Measurements from ENCODE around the gene IFITM1. TPM values are rescaled to one million over a fixed set of nuclear protein-coding genes. Genes with fewer than 3 reads are reported as not detected.
A peak's percentile ranks its signal among the peaks of the same experiment; 100 is the strongest.
"Not testable (repeated sequence)": the region's sequence is repeated elsewhere in the genome, so short reads cannot be mapped to it uniquely, and the experiment has no call there.

Gene IFITM1
- total RNA-seq, 1 donor from 2014 or later = 526 TPM

DNA sequence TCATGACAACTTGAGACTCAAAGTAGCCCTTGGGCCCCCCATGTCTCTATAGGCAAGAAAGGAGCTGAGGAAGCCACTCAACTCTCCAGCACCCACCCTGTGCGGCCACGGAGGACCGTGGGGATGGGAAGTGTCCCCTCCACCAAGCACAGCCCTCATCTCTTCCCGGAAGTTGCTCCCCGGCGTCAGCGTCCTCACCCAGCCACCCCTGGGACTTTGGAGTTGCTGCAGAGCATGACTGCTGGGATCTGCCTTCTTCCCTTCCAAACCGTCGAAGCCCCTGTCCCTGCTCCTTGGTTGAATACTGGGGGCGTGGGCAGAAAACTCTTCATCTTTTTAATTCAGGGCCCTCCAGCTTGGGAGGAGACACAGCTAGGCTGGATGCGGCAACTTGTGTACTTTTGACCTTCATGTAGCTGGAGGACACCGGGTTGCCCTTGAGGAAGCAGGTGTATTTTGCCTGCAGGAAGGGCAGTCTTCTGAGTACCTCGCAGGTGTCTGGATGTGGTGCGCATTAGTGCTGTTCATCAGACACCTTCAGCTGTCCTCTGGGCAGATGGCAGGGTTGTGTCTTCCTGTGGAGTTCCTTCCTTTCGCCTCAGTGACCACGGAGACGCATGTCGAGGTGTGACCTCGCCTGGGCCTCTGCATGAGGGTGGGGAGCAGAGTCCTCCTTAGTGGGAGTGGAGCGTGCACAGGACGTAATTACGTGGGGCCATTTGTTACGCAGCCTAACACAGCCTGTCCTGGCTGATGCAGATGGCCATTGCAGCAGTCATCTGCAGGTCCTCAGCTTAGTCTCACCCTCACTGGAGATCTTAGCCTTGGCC is 19.0 kb downstream of the IFITM1 start:
- TF ChIP-seq EZH2 (IDR thresholded peaks at IDR 0.05; ENCODE audit: insufficient read depth, low read length) = no peak
- TF ChIP-seq, protein P1, sequence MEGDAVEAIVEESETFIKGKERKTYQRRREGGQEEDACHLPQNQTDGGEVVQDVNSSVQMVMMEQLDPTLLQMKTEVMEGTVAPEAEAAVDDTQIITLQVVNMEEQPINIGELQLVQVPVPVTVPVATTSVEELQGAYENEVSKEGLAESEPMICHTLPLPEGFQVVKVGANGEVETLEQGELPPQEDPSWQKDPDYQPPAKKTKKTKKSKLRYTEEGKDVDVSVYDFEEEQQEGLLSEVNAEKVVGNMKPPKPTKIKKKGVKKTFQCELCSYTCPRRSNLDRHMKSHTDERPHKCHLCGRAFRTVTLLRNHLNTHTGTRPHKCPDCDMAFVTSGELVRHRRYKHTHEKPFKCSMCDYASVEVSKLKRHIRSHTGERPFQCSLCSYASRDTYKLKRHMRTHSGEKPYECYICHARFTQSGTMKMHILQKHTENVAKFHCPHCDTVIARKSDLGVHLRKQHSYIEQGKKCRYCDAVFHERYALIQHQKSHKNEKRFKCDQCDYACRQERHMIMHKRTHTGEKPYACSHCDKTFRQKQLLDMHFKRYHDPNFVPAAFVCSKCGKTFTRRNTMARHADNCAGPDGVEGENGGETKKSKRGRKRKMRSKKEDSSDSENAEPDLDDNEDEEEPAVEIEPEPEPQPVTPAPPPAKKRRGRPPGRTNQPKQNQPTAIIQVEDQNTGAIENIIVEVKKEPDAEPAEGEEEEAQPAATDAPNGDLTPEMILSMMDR (IDR thresholded peaks at IDR 0.05; ENCODE audit: insufficient read depth, low read depth, low read length) = no peak
- Histone ChIP-seq H3K36me3 (ENCODE audit: insufficient read depth, low read length) (no peaks in the 10 kb centered on the region), H3K27ac (ENCODE audit: low read depth, low read length) (no peak overlapping the region)

DNA sequence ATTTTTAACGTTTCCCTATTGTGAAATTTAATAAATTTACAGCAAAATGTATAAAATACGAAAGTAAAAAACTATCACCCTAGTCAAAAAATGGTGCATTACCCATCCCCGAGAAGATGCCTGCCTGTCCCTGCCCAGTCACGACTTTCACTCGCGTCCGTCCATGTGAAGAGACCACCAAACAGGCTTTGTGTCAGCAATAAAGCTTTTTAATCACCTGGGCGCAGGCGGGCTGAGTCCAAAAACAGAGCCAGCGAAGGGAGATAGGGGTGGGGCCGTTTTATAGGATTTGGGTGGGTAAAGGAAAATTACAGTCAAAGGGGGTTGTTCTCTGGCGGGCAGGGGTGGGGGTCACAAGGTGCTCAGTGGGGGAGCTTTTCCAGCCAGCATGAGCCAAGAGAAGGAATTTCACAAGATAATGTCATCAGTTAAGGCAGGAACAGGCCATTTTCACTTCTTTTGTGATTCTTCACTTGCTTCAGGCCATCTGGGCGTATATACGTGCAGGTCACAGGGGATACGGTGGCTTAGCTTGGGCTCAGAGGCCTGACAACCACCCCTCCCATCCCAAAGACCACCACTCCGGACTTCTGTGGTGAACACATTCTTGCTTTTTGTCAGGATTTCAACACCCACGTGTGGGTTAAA is 19.9 kb downstream of the IFITM1 start:
- H3K27me3 Mint-ChIP-seq (ENCODE audit: low read depth, unreplicated experiment); DNase-seq (ENCODE audit: low read depth); FAIRE-seq; H4K20me1 ChIP-seq (ENCODE audit: insufficient read depth, low read length); H3K27me3 ChIP-seq (ENCODE audit: insufficient read depth, low read length); H3K36me3 Mint-ChIP-seq (ENCODE audit: low read depth, unreplicated experiment); H3K27ac ChIP-seq (ENCODE audit: low read depth, low read length); H3K79me2 ChIP-seq (ENCODE audit: insufficient read depth, low read length); H3K4me3 ChIP-seq (ENCODE audit: insufficient read depth, low read depth, low read length); H3K36me3 ChIP-seq (ENCODE audit: insufficient read depth, low read length); H3K4me1 ChIP-seq (ENCODE audit: insufficient read depth, low read length); H3K4me2 ChIP-seq (ENCODE audit: low read length); H3K9ac ChIP-seq (ENCODE audit: low read length); H3K9me3 Mint-ChIP-seq (ENCODE audit: unreplicated experiment); H3K9me3 ChIP-seq (ENCODE audit: insufficient read depth, low read depth, low read length); H3K4me3 Mint-ChIP-seq (ENCODE audit: unreplicated experiment): not testable (repeated sequence)
- H2AFZ ChIP-seq (ENCODE audit: low read depth, low read length) = peak overlapping the region; percentile 75
- Mint-ChIP-seq H3K4me1 (ENCODE audit: low read depth, unreplicated experiment) (peaks cover 21% of the 10 kb centered on the region), H3K27ac (ENCODE audit: unreplicated experiment) (peak overlapping the region; percentile 53)

More for the DNA sequence above, 19.0 kb downstream of the IFITM1 start:
- H3K4me1 Mint-ChIP-seq (ENCODE audit: low read depth, unreplicated experiment) = peaks cover 21% of the 10 kb centered on the region
- H3K9me3 Mint-ChIP-seq (ENCODE audit: unreplicated experiment) = no peaks in the 10 kb centered on the region
- DNase-seq (ENCODE audit: low read depth) (no peak), FAIRE-seq (no peak)
- Histone ChIP-seq H3K4me2 (ENCODE audit: low read length) (no peak overlapping the region), H3K27me3 (ENCODE audit: insufficient read depth, low read length) (no peaks in the 10 kb centered on the region), H3K9ac (ENCODE audit: low read length) (no peak overlapping the region), H2AFZ (ENCODE audit: low read depth, low read length) (no peak overlapping the region), H3K4me3 (ENCODE audit: insufficient read depth, low read depth, low read length) (no peak overlapping the region), H4K20me1 (ENCODE audit: insufficient read depth, low read length) (no peaks in the 10 kb centered on the region), H3K79me2 (ENCODE audit: insufficient read depth, low read length) (no peaks in the 10 kb centered on the region), H3K4me1 (ENCODE audit: insufficient read depth, low read length) (peaks cover 6% of the 10 kb centered on the region), H3K9me3 (ENCODE audit: insufficient read depth, low read depth, low read length) (no peaks in the 10 kb centered on the region)
- H3K36me3 Mint-ChIP-seq (ENCODE audit: low read depth, unreplicated experiment) = no peaks in the 10 kb centered on the region
- H3K4me3 Mint-ChIP-seq (ENCODE audit: unreplicated experiment) = no peak overlapping the region
- peaks cover 7% of the 10 kb centered on the region for H3K27me3 Mint-ChIP-seq (ENCODE audit: low read depth, unreplicated experiment)
- H3K27ac Mint-ChIP-seq (ENCODE audit: unreplicated experiment) = no peak overlapping the region

DNA sequence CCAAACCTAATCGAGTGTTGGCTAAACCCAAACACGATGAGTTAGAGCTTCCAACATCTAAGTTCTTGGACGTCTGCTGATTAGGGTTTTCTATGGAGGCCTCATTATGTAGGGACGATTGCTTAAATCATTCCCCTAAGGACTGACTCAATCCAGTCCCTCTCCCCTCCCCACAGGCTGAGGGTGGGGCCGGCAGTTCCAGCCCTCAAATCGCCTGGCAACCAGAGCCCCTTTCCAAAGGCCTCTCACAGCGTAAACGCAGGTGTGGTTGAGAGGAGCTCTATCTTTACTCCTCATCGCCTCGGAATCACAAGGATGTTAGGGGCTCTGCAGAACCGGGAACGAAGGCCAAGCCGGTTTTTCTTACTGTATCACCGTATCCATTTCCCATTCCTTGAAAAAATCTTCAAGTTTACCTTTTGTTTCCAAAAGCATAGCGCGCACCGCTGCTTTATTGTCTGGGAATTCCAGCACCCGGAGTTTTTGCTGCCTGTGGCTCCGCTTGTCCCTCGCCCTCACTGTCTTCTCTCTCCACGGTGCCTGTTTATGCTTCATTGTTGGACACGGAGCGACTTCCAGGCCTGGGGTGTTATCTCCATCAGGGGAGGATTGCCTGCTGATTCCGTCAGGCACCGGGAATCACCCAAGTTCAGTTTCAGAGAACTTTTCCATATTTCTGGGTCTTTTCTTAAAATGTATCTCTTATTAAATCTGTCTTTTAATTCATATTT is 20.6 kb downstream of the IFITM1 start:
- no peak overlapping the region for H3K4me2 ChIP-seq (ENCODE audit: low read length)
- peaks cover 21% of the 10 kb centered on the region for H3K4me1 Mint-ChIP-seq (ENCODE audit: low read depth, unreplicated experiment)
- peaks cover 7% of the 10 kb centered on the region for H3K27me3 Mint-ChIP-seq (ENCODE audit: low read depth, unreplicated experiment)
- H3K9me3 Mint-ChIP-seq (ENCODE audit: unreplicated experiment) = no peaks in the 10 kb centered on the region
- H3K4me1 ChIP-seq (ENCODE audit: insufficient read depth, low read length) = peaks cover 6% of the 10 kb centered on the region
- no peak overlapping the region for H3K9ac ChIP-seq (ENCODE audit: low read length)
- DNase-seq (ENCODE audit: low read depth) = peak; percentile 45
- H3K27ac Mint-ChIP-seq (ENCODE audit: unreplicated experiment) = peak overlapping the region; percentile 69
- H3K4me3 ChIP-seq (ENCODE audit: insufficient read depth, low read depth, low read length) = no peak overlapping the region
- no peak overlapping the region for H3K4me3 Mint-ChIP-seq (ENCODE audit: unreplicated experiment)
- no peaks in the 10 kb centered on the region for H3K27me3 ChIP-seq (ENCODE audit: insufficient read depth, low read length)
- no peaks in the 10 kb centered on the region for H3K36me3 Mint-ChIP-seq (ENCODE audit: low read depth, unreplicated experiment)
- H4K20me1 ChIP-seq (ENCODE audit: insufficient read depth, low read length) = no peaks in the 10 kb centered on the region
- H3K27ac ChIP-seq (ENCODE audit: low read depth, low read length) = no peak overlapping the region
- TF ChIP-seq EZH2 (IDR thresholded peaks at IDR 0.05; ENCODE audit: insufficient read depth, low read length) = no peak
- TF ChIP-seq, protein P1 (IDR thresholded peaks at IDR 0.05; ENCODE audit: insufficient read depth, low read depth, low read length) = no peak
- peak overlapping the region; percentile 75 for H2AFZ ChIP-seq (ENCODE audit: low read depth, low read length)
- H3K36me3 ChIP-seq (ENCODE audit: insufficient read depth, low read length) = no peaks in the 10 kb centered on the region
- H3K9me3 ChIP-seq (ENCODE audit: insufficient read depth, low read depth, low read length) = no peaks in the 10 kb centered on the region
- no peaks in the 10 kb centered on the region for H3K79me2 ChIP-seq (ENCODE audit: insufficient read depth, low read length)
- FAIRE-seq = no peak
